HepG2 (cell line): Measurements from ENCODE around the gene ROBO2. TPM values are rescaled to one million over a fixed set of nuclear protein-coding genes. Genes with fewer than 3 reads are reported as not detected.

Experiments used
- ATAC-seq: fragments of 200-7000 bp; cut with Tn5 transposase; 3 replicates; pipeline ENCODE4 v1.9.1; 2020; ENCODE audit warnings: mild to moderate bottlenecking, moderate library complexity
- BruUV-seq: library from RNA; stranded (reverse); fragments of 400-500 nt; replicated peaks from 2 replicates; lab custom pipeline; 2021; lab: Mats Ljungman, UMichigan
- CTCF ChIA-PET: fragments of 300-600 bp; formaldehyde crosslinking; extraction: SDS; loops from one replicate; lab custom pipeline; 2021; ENCODE audit warnings: low total read pairs, inconsistent platforms, low intra/inter-chr PET ratio; lab: Yijun Ruan, JAX
- POLR2A ChIA-PET: fragments of 350-600 bp; sonication (Branson Sonifier 250); formaldehyde crosslinking; loops from one replicate; lab custom pipeline; 2020; ENCODE audit warnings: antibody characterized with exemption, inconsistent platforms; lab: Yijun Ruan, JAX
- DNase-seq: peaks from one replicate; pipeline ENCODE4 v3.0.0-alpha.2; 2015; ENCODE audit warnings: low spot score
- FAIRE-seq: peaks from 3 replicates; lab custom pipeline; 2011; peaks lifted over from hg19 to GRCh38; lab: Jason Lieb, UNC
- H2AFZ ChIP-seq: one replicate; pipeline ENCODE4 v1.6.1; 2011; ENCODE audit warnings: low read length, inconsistent platforms
- H3K27ac ChIP-seq: fragments of 300-600 bp; 3 replicates; pipeline ENCODE4 v1.8.0; 2011; ENCODE audit warnings: mixed run types, mild to moderate bottlenecking, mixed read lengths, low read length, inconsistent platforms; ENCODE audit not compliant: insufficient read depth; ENCODE audit errors: extremely low read length
- H3K27me3 ChIP-seq, 2 experiments: fragments of 200-600 bp in 1 of 2; 2 replicates in 1 of 2; 3 replicates in 1 of 2; pipeline versions ENCODE4 v1.6.0 to v1.8.0; 2011; ENCODE audit warnings: low read length in 2 of 2, mild to moderate bottlenecking in 2 of 2, moderate library complexity in 2 of 2, inconsistent platforms in 1 of 2; ENCODE audit not compliant: insufficient read depth in 2 of 2, control insufficient read depth in 1 of 2
- H3K36me3 ChIP-seq, 2 experiments: fragments of 200-600 bp in 1 of 2; replicated peaks in 1 of 2; 2 replicates in 1 of 2; 3 replicates in 1 of 2; pipeline versions ENCODE4 v1.5.1 to v1.8.0; 2011; ENCODE audit warnings: low read length in 2 of 2, inconsistent platforms in 1 of 2; ENCODE audit not compliant: insufficient read depth in 2 of 2, control insufficient read depth in 1 of 2
- H3K4me1 ChIP-seq: 2 replicates; pipeline ENCODE4 v1.5.1; 2012; ENCODE audit warnings: low read length, inconsistent platforms; ENCODE audit not compliant: insufficient read depth
- H3K4me2 ChIP-seq: 2 replicates; pipeline ENCODE4 v1.6.0; 2011; ENCODE audit warnings: low read depth, low read length, inconsistent platforms
- H3K4me3 ChIP-seq, 3 experiments: fragments of 200-600 bp in 1 of 3; sonication (generic), shearing (Covaris generic) in 1 of 3; replicated peaks in 1 of 3; 2 replicates each; pipeline ENCODE4 v1.5.1; 2011 to 2016; ENCODE audit warnings: low read length in 3 of 3, inconsistent platforms in 2 of 3, low read depth in 2 of 3, mild to moderate bottlenecking in 2 of 3, control low read depth in 1 of 3, mixed read lengths in 1 of 3; ENCODE audit not compliant: insufficient read depth in 1 of 3
- H3K79me2 ChIP-seq: one replicate; pipeline ENCODE4 v1.6.1; 2011; ENCODE audit warnings: low read length, inconsistent platforms; ENCODE audit not compliant: insufficient read depth
- H3K9ac ChIP-seq: 2 replicates; pipeline ENCODE4 v1.6.0; 2011; ENCODE audit warnings: mild to moderate bottlenecking, low read depth, low read length, inconsistent platforms; ENCODE audit not compliant: insufficient read depth
- H3K9me3 ChIP-seq: 2 replicates; pipeline ENCODE4 v1.5.1; 2012; ENCODE audit warnings: mild to moderate bottlenecking, low read length
- H4K20me1 ChIP-seq: 2 replicates; pipeline ENCODE4 v1.6.0; 2011; ENCODE audit warnings: inconsistent platforms, mild to moderate bottlenecking, low read length, moderate library complexity; ENCODE audit not compliant: insufficient read depth
- GTF2F1 ChIP-seq: fragments of 150-350 bp; IDR thresholded peaks from 2 replicates; pipeline ENCODE4 v1.6.1; 2014; ENCODE audit warnings: low read length
- KDM4B ChIP-seq: sonication (generic); formaldehyde crosslinking; IDR thresholded peaks from 2 replicates; pipeline ENCODE4 v1.4.0; 2020; ENCODE audit warnings: missing genetic modification reagents
- KLF13 ChIP-seq: sonication (generic); formaldehyde crosslinking; IDR thresholded peaks from 2 replicates; pipeline ENCODE4 v1.4.0; 2020; ENCODE audit warnings: mild to moderate bottlenecking, missing genetic modification reagents
- NFYB ChIP-seq: sonication (generic); formaldehyde crosslinking; IDR thresholded peaks from 2 replicates; pipeline ENCODE4 v1.4.0; 2020; ENCODE audit warnings: missing genetic modification reagents
- ZFP37 ChIP-seq: sonication (generic); formaldehyde crosslinking; IDR thresholded peaks from 2 replicates; pipeline ENCODE4 v1.4.0; 2020; ENCODE audit warnings: missing genetic modification reagents, borderline replicate concordance
- ZNF12 ChIP-seq: sonication (generic); formaldehyde crosslinking; IDR thresholded peaks from 2 replicates; pipeline ENCODE4 v1.5.0; 2020; ENCODE audit warnings: missing genetic modification reagents
- ZNF292 ChIP-seq: sonication (generic); formaldehyde crosslinking; IDR thresholded peaks from 2 replicates; pipeline ENCODE4 v1.8.1; 2022; ENCODE audit warnings: mild to moderate bottlenecking, low read depth, missing genetic modification reagents, borderline replicate concordance
- ZNF317 ChIP-seq: sonication (generic); formaldehyde crosslinking; IDR thresholded peaks from 2 replicates; pipeline ENCODE4 v1.5.0; 2020; ENCODE audit warnings: mild to moderate bottlenecking, missing genetic modification reagents
- ZNF766 ChIP-seq: sonication (generic); formaldehyde crosslinking; IDR thresholded peaks from 2 replicates; pipeline ENCODE4 v1.5.0; 2020; ENCODE audit warnings: missing genetic modification reagents, borderline replicate concordance
- WGBS: methylation state at CpG from one replicate; pipeline ENCODE4 v1.1.6; 2017; ENCODE audit warnings: low lambda C conversion rate; 5-methylcytosine and 5-hydroxymethylcytosine counted together
- in situ Hi-C: cut with HindIII; loops from 2 replicates; pipeline ENCODE4 v1.10.0; 2017; ENCODE audit warnings: low pct_unique_long_range_greater_than_20kb; ENCODE audit not compliant: extremely low pct_ligation_motif_present
- intact Hi-C: fragments of 100-400 bp; cut with micrococcal nuclease; formaldehyde crosslinking; loops from one replicate; pipeline ENCODE4 v1.10.0; 2022; ENCODE audit not compliant: unreplicated experiment
- polyA plus RNA-seq, 8 experiments: library from polyadenylated mRNA; depleted of rRNA in 3 of 8; stranded (reverse) in 7 of 8; unstranded in 1 of 8; fragments of >200 nt; fragmentation: Illumina TruSeq in 4 of 8; extraction: Trizol in 4 of 8; gene quantifications; 2 replicates each; pipeline versions ENCODE4 v1.2.1 to v1.2.3, GENCODE V29; 2011 to 2016; ENCODE audit warnings: low read depth in 4 of 8, missing spikeins in 1 of 8, mixed read lengths in 1 of 8; ENCODE audit not compliant: insufficient read depth in 1 of 8
- total RNA-seq, 5 experiments: library from RNA; depleted of rRNA; stranded (reverse); fragments of >200 nt; fragmentation: Illumina TruSeq; extraction: Trizol; gene quantifications; 2 replicates each; pipeline ENCODE4 v1.2.3, GENCODE V29; 2016; ENCODE audit warnings: low read depth in 1 of 5
- TF ChIP-seq, protein P1 (sequence below): sonication (generic); formaldehyde crosslinking; conservative IDR thresholded peaks from 2 replicates; pipeline ENCODE4 v1.4.0; 2020; ENCODE audit warnings: missing genetic modification reagents

Gene ROBO2
- total and polyA plus RNA-seq, 2 of the 13 experiments (the other 11 are each of a cell fraction or from before 2014, with no cell fraction given) = not detected

DNA sequence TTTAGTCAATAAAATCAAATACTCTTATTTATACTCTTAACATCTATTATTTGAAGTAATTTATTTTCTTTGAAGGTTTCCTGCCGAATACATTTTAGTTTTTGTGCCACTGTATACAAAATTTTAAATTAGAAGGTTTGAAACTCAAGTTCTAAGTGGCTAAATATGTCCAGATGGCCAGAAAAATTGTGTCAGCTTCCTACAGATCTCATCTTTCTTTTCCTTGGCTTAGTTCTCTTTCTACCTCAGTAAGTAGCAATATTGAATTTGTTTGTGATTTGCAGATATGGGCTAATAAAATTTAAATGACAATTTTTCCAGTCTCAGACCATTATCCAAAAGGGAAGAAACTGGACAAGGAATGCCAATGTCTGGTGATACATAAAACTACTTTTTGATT lies 452.1 kb downstream of the ROBO2 start:
- CTCF ChIA-PET = no interaction called here
- TF ChIP-seq GTF2F1 (no peak), ZNF317 (CRISPR knock-in tag) (no peak), KDM4B (CRISPR knock-in tag) (no peak), KLF13 (CRISPR knock-in tag) (no peak), ZNF12 (CRISPR knock-in tag) (no peak), ZFP37 (CRISPR knock-in tag) (no peak), NFYB (no peak), ZNF292 (CRISPR knock-in tag) (no peak), ZNF766 (no peak)
- TF ChIP-seq, protein P1, sequence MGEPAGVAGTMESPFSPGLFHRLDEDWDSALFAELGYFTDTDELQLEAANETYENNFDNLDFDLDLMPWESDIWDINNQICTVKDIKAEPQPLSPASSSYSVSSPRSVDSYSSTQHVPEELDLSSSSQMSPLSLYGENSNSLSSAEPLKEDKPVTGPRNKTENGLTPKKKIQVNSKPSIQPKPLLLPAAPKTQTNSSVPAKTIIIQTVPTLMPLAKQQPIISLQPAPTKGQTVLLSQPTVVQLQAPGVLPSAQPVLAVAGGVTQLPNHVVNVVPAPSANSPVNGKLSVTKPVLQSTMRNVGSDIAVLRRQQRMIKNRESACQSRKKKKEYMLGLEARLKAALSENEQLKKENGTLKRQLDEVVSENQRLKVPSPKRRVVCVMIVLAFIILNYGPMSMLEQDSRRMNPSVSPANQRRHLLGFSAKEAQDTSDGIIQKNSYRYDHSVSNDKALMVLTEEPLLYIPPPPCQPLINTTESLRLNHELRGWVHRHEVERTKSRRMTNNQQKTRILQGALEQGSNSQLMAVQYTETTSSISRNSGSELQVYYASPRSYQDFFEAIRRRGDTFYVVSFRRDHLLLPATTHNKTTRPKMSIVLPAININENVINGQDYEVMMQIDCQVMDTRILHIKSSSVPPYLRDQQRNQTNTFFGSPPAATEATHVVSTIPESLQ (CRISPR knock-in tag) = no peak
- FAIRE-seq = no peak
- intact Hi-C loops (no loop called here), in situ Hi-C loops (no loop called here)
- Histone ChIP-seq H3K36me3 (no peaks in the 10 kb centered on the region), H3K79me2 (no peaks in the 10 kb centered on the region), H3K9me3 (no peaks in the 10 kb centered on the region), H3K27ac (no peak overlapping the region), H3K4me3 (no peak overlapping the region), H3K4me1 (no peaks in the 10 kb centered on the region), H3K9ac (no peak overlapping the region), H3K4me2 (no peak overlapping the region), H4K20me1 (no peaks in the 10 kb centered on the region), H3K27me3 (no peaks in the 10 kb centered on the region), H2AFZ (no peak overlapping the region)
- WGBS = 0% methylated on average over 1 of the region's 1 CpG
- no peak for DNase-seq
- POLR2A ChIA-PET = no interaction called here
- ATAC-seq = no peak
- BruUV-seq = no TSS peak
